ENCODE data around the gene GNLY. TPM values are rescaled to one million over a fixed set of nuclear protein-coding genes. Genes with fewer than 3 reads are reported as not detected.

Gene GNLY
- total RNA-seq, 1 donor from 2014 or later = 21.5 TPM

GRCh38 chr2:85660725-85661124 is 33.4 kb upstream of the GNLY start:
- peaks cover 41% of the 10 kb centered on the region for H3K36me3 ChIP-seq
- ATAC-seq (no peak), DNase-seq (no peak)
- TF ChIP-seq CTCF (IDR thresholded peaks at IDR 0.05) = no peak
- no peak overlapping the region for H3K4me3 ChIP-seq
- peak overlapping the region; percentile 98 for H3K27ac ChIP-seq
- H3K4me1 ChIP-seq = peaks cover 28% of the 10 kb centered on the region
- intact Hi-C loops (cut with DNase I) = no loop called here
- no peaks in the 10 kb centered on the region for H3K9me3 ChIP-seq
- H3K27me3 ChIP-seq (ENCODE audit: low read depth) = no peaks in the 10 kb centered on the region

GRCh38 chr2:85661139-85661858 is 32.9 kb upstream of the GNLY start:
- ATAC-seq (peak; percentile 0), DNase-seq (peak; percentile 67)
- Histone ChIP-seq H3K4me3 (peak overlapping the region; percentile 54), H3K36me3 (peaks cover 42% of the 10 kb centered on the region), H3K27ac (peak overlapping the region; percentile 98), H3K27me3 (ENCODE audit: low read depth) (no peaks in the 10 kb centered on the region), H3K9me3 (no peaks in the 10 kb centered on the region), H3K4me1 (peaks cover 28% of the 10 kb centered on the region)
- no peak for TF ChIP-seq CTCF (IDR thresholded peaks at IDR 0.05)
- intact Hi-C loops (cut with DNase I) = no loop called here

- intact Hi-C loops (cut with DNase I) = no loop called here
- DNase-seq (no peak), ATAC-seq (peak in 1 of 2 donors; percentile 2)
- Histone ChIP-seq H3K9me3 (no peaks in the 10 kb centered on the region), H3K27ac (peak overlapping the region; percentile 98), H3K27me3 (ENCODE audit: low read depth) (no peaks in the 10 kb centered on the region), H3K4me1 (peaks cover 28% of the 10 kb centered on the region), H3K4me3 (peak overlapping the region; percentile 54), H3K36me3 (peaks cover 33% of the 10 kb centered on the region)
- TF ChIP-seq CTCF (IDR thresholded peaks at IDR 0.05) = no peak
Measured at GRCh38 chr2:85662899-85663593, 31.1 kb upstream of the GNLY start.

- no peak for TF ChIP-seq CTCF (IDR thresholded peaks at IDR 0.05)
- ATAC-seq = no peak
- DNase-seq = no peak
- intact Hi-C loops (cut with DNase I) = no loop called here
- Histone ChIP-seq H3K4me3 (peak overlapping the region; percentile 54), H3K27ac (peak overlapping the region; percentile 98), H3K4me1 (peaks cover 28% of the 10 kb centered on the region), H3K9me3 (no peaks in the 10 kb centered on the region), H3K27me3 (ENCODE audit: low read depth) (no peaks in the 10 kb centered on the region), H3K36me3 (peaks cover 33% of the 10 kb centered on the region)
Measured at GRCh38 chr2:85663594-85664565, 30.3 kb upstream of the GNLY start.

- H3K4me3 ChIP-seq = peak overlapping the region; percentile 54
- DNase-seq = no peak
- peaks cover 31% of the 10 kb centered on the region for H3K4me1 ChIP-seq
Measured at GRCh38 chr2:85665264-85665937, 28.8 kb upstream of the GNLY start.

More at GRCh38 chr2:85665264-85665937, 28.8 kb upstream of the GNLY start:
- Histone ChIP-seq H3K27ac (peak overlapping the region; percentile 98), H3K9me3 (no peaks in the 10 kb centered on the region), H3K27me3 (ENCODE audit: low read depth) (no peaks in the 10 kb centered on the region), H3K36me3 (peaks cover 33% of the 10 kb centered on the region)
- ATAC-seq = no peak
- TF ChIP-seq CTCF (IDR thresholded peaks at IDR 0.05) = no peak
- intact Hi-C loops (cut with DNase I) = no loop called here

Data from lower lobe of right lung (tissue), 2 donors.